Endothelial cell of umbilical vein (primary cell): Measurements from ENCODE around the gene ATPAF1. TPM values are rescaled to one million over a fixed set of nuclear protein-coding genes. Genes with fewer than 3 reads are reported as not detected.
"Not testable (repeated sequence)": the region's sequence is repeated elsewhere in the genome, so short reads cannot be mapped to it uniquely, and the experiment has no call there.

Source experiments
- BruUV-seq: library from RNA; stranded (reverse); fragments of 400-500 nt; replicated peaks from 2 replicates; lab custom pipeline; 2021; lab: Mats Ljungman, UMichigan
- CTCF ChIA-PET: fragments of 300-600, 350-600 bp; sonication (Branson Sonifier 250); formaldehyde crosslinking; loops from one replicate; lab custom pipeline; 2021; ENCODE audit warnings: antibody characterized with exemption, inconsistent platforms; lab: Charles Lee
- POLR2A ChIA-PET: fragments of 300-600, 350-600 bp; sonication (Branson Sonifier 250); formaldehyde crosslinking; loops from one replicate; lab custom pipeline; 2021; ENCODE audit warnings: antibody characterized with exemption, inconsistent platforms; lab: Charles Lee
- DNase-seq: peaks from one replicate; pipeline ENCODE4 v3.0.0-alpha.2; 2011; ENCODE audit warnings: low read depth, low spot score
- FAIRE-seq: peaks from 2 replicates; lab custom pipeline; 2011; peaks lifted over from hg19 to GRCh38; lab: Jason Lieb, UNC
- H2AFZ ChIP-seq: 2 replicates; pipeline ENCODE4 v1.6.0; 2012; ENCODE audit warnings: low read depth, low read length, control low read depth, inconsistent platforms
- H3K27ac ChIP-seq: 2 replicates; pipeline ENCODE4 v1.5.1; 2011; ENCODE audit warnings: low read depth, mild to moderate bottlenecking, control low read depth, low read length, moderate library complexity; ENCODE audit not compliant: insufficient read depth
- H3K27me3 ChIP-seq, 2 experiments: 2 replicates each; pipeline versions ENCODE4 v1.6.0 to v1.6.1; 2011; ENCODE audit warnings: low read length in 2 of 2, mixed read lengths in 1 of 2; ENCODE audit not compliant: control insufficient read depth in 2 of 2, insufficient read depth in 2 of 2
- H3K36me3 ChIP-seq, 2 experiments: 2 replicates in 1 of 2; 3 replicates in 1 of 2; pipeline ENCODE4 v1.5.1; 2011; ENCODE audit warnings: low read length in 2 of 2, mild to moderate bottlenecking in 1 of 2, moderate library complexity in 1 of 2; ENCODE audit not compliant: control insufficient read depth in 2 of 2, insufficient read depth in 2 of 2; ENCODE audit errors: extremely low read depth in 1 of 2
- H3K4me1 ChIP-seq: 3 replicates; pipeline ENCODE4 v1.5.1; 2011; ENCODE audit warnings: mild to moderate bottlenecking, low read length; ENCODE audit not compliant: control insufficient read depth, insufficient read depth; ENCODE audit errors: extremely low read depth
- H3K4me2 ChIP-seq: 2 replicates; pipeline ENCODE4 v1.6.1; 2011; ENCODE audit warnings: low read length, control low read depth, mixed read lengths; ENCODE audit not compliant: insufficient read depth
- H3K4me3 ChIP-seq, 3 experiments: fragments of 200-600 bp in 1 of 3; sonication (generic), shearing (Covaris generic) in 1 of 3; replicated peaks in 1 of 3; 2 replicates each; pipeline ENCODE4 v1.5.1; 2011 to 2016; ENCODE audit warnings: control low read depth in 3 of 3, low read length in 3 of 3, mild to moderate bottlenecking in 2 of 3, inconsistent platforms in 1 of 3, low read depth in 1 of 3, moderate library complexity in 1 of 3; ENCODE audit not compliant: insufficient read depth in 1 of 3
- H3K79me2 ChIP-seq: 2 replicates; pipeline ENCODE4 v1.6.0; 2012; ENCODE audit warnings: low read length, inconsistent platforms; ENCODE audit not compliant: control insufficient read depth, insufficient read depth
- H3K9ac ChIP-seq: replicated peaks from 2 replicates; pipeline ENCODE3; 2011; ENCODE audit warnings: low read length, control low read depth; ENCODE audit not compliant: insufficient read depth; ENCODE audit errors: extremely low read depth
- H3K9me1 ChIP-seq: replicated peaks from 3 replicates; pipeline ENCODE4 v1.6.0; 2011; ENCODE audit warnings: mild to moderate bottlenecking, low read length; ENCODE audit not compliant: control insufficient read depth, insufficient read depth; ENCODE audit errors: extremely low read depth
- H3K9me3 ChIP-seq: replicated peaks from 2 replicates; pipeline ENCODE4 v1.5.1; 2012; ENCODE audit warnings: low read length, inconsistent platforms; ENCODE audit not compliant: control insufficient read depth, insufficient read depth
- H4K20me1 ChIP-seq: replicated peaks from 2 replicates; pipeline ENCODE3; 2011; ENCODE audit warnings: mild to moderate bottlenecking, low read length; ENCODE audit not compliant: control insufficient read depth, insufficient read depth; ENCODE audit errors: extremely low read depth
- CTCF ChIP-seq, 2 donors: IDR thresholded peaks; 1 replicate in 1 of 2; 2 replicates in 1 of 2; pipeline ENCODE4 v1.5.1; 2011; ENCODE audit warnings: low read length in 2 of 2, mild to moderate bottlenecking in 2 of 2, moderate library complexity in 2 of 2, control low read depth in 1 of 2, inconsistent platforms in 1 of 2, low read depth in 1 of 2; ENCODE audit not compliant: insufficient read depth in 1 of 2; ENCODE audit errors: extremely low read depth in 1 of 2
- EZH2 ChIP-seq: IDR thresholded peaks from 2 replicates; pipeline ENCODE4 v1.6.1; 2012; ENCODE audit warnings: borderline replicate concordance, low read depth, mild to moderate bottlenecking, moderate library complexity, low read length, inconsistent platforms; ENCODE audit not compliant: severe bottlenecking
- FOS ChIP-seq: IDR thresholded peaks from 2 replicates; pipeline ENCODE4 v1.6.1; 2011; ENCODE audit warnings: mild to moderate bottlenecking, low read length, moderate library complexity, borderline replicate concordance; ENCODE audit not compliant: insufficient read depth
- GATA2 ChIP-seq: IDR thresholded peaks from 2 replicates; pipeline ENCODE4 v1.7.0; 2011; ENCODE audit warnings: low read depth, mild to moderate bottlenecking, moderate library complexity, mixed read lengths, low read length; ENCODE audit not compliant: insufficient read length, insufficient read depth
- JUN ChIP-seq: IDR thresholded peaks from 2 replicates; pipeline ENCODE4 v1.6.1; 2011; ENCODE audit warnings: borderline replicate concordance, low read depth; ENCODE audit not compliant: insufficient read length, insufficient read depth
- MYC ChIP-seq: IDR thresholded peaks from one replicate; pipeline ENCODE4 v1.6.1; 2011; ENCODE audit warnings: mild to moderate bottlenecking, low read depth, low read length
- POLR2A ChIP-seq: IDR thresholded peaks from 2 replicates; pipeline ENCODE4 v1.6.1; 2012; ENCODE audit warnings: low read depth, mild to moderate bottlenecking, control low read depth, low read length
- POLR2AphosphoS5 ChIP-seq: IDR thresholded peaks from 2 replicates; pipeline ENCODE4 v1.6.1; 2012; ENCODE audit warnings: low read depth, mild to moderate bottlenecking, control low read depth, low read length, moderate library complexity; ENCODE audit not compliant: insufficient read depth
- dilution Hi-C: fragments of 300-500 bp; cut with MboI; formaldehyde crosslinking; loops from one replicate; pipeline ENCODE4 v1.15.0; 2019; ENCODE audit warnings: low sequenced_read_pairs; ENCODE audit not compliant: extremely low pct_ligation_motif_present
- intact Hi-C: fragments of 100-400 bp; cut with micrococcal nuclease; formaldehyde crosslinking; loops from one replicate; pipeline ENCODE4 v1.10.0; 2022
- polyA plus RNA-seq, 4 experiments: library from polyadenylated mRNA; depleted of rRNA in 3 of 4; stranded (reverse) in 3 of 4; unstranded in 1 of 4; fragments of >200 nt; gene quantifications; 2 replicates each; pipeline versions ENCODE4 v1.2.1 to v1.2.3, GENCODE V29; 2011 to 2012; ENCODE audit warnings: missing spikeins in 1 of 4
- total RNA-seq: library from RNA; stranded (reverse); gene quantifications from 2 replicates; pipeline ENCODE4 v1.2.3, GENCODE V29; 2021
- TF ChIP-seq, protein P1 (sequence below): IDR thresholded peaks from 2 replicates; pipeline ENCODE4 v1.6.1; 2011; ENCODE audit not compliant: insufficient read depth, insufficient read length

ATPAF1 gene
- total and polyA plus RNA-seq, 2 donors (not counting 3 experiments of a cell fraction or from before 2014, with no cell fraction given) = 28.3 to 29.6 TPM

GRCh38 chr1:46655848-46656247 is 12.3 kb downstream of the ATPAF1 start:
- Histone ChIP-seq H3K27me3 (no peaks in the 10 kb centered on the region), H3K4me1 (no peaks in the 10 kb centered on the region), H3K36me3 (peaks cover 4 to 5% of the 10 kb centered on the region in 2 experiments), H3K4me3 (no peak overlapping the region), H4K20me1 (no peaks in the 10 kb centered on the region), H2AFZ (no peak overlapping the region), H3K9ac (no peak overlapping the region), H3K4me2 (no peak overlapping the region), H3K9me1 (no peaks in the 10 kb centered on the region), H3K9me3 (no peaks in the 10 kb centered on the region), H3K79me2 (no peaks in the 10 kb centered on the region), H3K27ac (no peak overlapping the region)
- ChIA-PET POLR2A (interaction anchor here (0.6 kb wide), 1 partner anchor 10 kb away, joined by 3 read pairs; no protein-coding TSS in a partner anchor), CTCF (no interaction called here)
- BruUV-seq = no TSS peak
- dilution Hi-C loops = no loop called here
- intact Hi-C loops = no loop called here
- DNase-seq (no peak), FAIRE-seq (no peak)
- TF ChIP-seq CTCF (IDR thresholded peaks at IDR 0.05; ENCODE audit: extremely low read depth in 1 of 2, insufficient read depth in 1 of 2, low read depth in 1 of 2, low read length in 2 of 2) = no peak
- no peak for TF ChIP-seq EZH2
- no peak for TF ChIP-seq FOS
- TF ChIP-seq JUN = no peak
- no peak for TF ChIP-seq POLR2A
- TF ChIP-seq POLR2AphosphoS5 = no peak
- TF ChIP-seq, protein P1, sequence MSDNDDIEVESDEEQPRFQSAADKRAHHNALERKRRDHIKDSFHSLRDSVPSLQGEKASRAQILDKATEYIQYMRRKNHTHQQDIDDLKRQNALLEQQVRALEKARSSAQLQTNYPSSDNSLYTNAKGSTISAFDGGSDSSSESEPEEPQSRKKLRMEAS = no peak
- TF ChIP-seq MYC = no peak
- no peak for TF ChIP-seq GATA2

- H3K9me1 ChIP-seq, H3K9ac ChIP-seq, H3K36me3 ChIP-seq, H3K9me3 ChIP-seq, POLR2A ChIA-PET, H3K4me1 ChIP-seq, H3K4me3 ChIP-seq, dilution Hi-C loops, H3K27me3 ChIP-seq, H2AFZ ChIP-seq, H3K4me2 ChIP-seq, H3K79me2 ChIP-seq, H4K20me1 ChIP-seq, DNase-seq, H3K27ac ChIP-seq, BruUV-seq, FAIRE-seq, intact Hi-C loops: not testable (repeated sequence)
- CTCF ChIA-PET = interaction anchor here (1.3 kb wide), 1 partner anchor 32 kb away, joined by 4 read pairs; no protein-coding TSS in a partner anchor
Measured at GRCh38 chr1:46654698-46655097, 13.5 kb downstream of the ATPAF1 start.
